K562 (cell line): ENCODE measurements around the gene ZNF585A. TPM values are rescaled to one million over a fixed set of nuclear protein-coding genes. Genes with fewer than 3 reads are reported as not detected.

Experiments
- ETV6 ChIP-seq, 3 experiments: fragments of 150-350 bp in 1 of 3; sonication (generic) in 1 of 3; formaldehyde crosslinking in 1 of 3; IDR thresholded peaks; 2 replicates each; pipeline versions ENCODE4 v1.6.1 to v1.8.0; 2014 to 2022; ENCODE audit warnings: borderline replicate concordance in 2 of 3, low read depth in 2 of 3, antibody characterized with exemption in 1 of 3, low read length in 1 of 3, mild to moderate bottlenecking in 1 of 3, missing genetic modification reagents in 1 of 3
- HMGN3 ChIP-seq: IDR thresholded peaks from 2 replicates; pipeline ENCODE4 v1.6.1; 2011; ENCODE audit warnings: borderline replicate concordance, low read depth, mild to moderate bottlenecking, mixed read lengths, low read length; ENCODE audit not compliant: insufficient read length; ENCODE audit errors: extremely low read depth
- RFX5 ChIP-seq: IDR thresholded peaks from 2 replicates; pipeline ENCODE4 v1.6.1; 2011; ENCODE audit warnings: low read depth, mild to moderate bottlenecking, improper control_type of control experiment, low read length
- RFX7 ChIP-seq: fragments of 250-450 bp; sonication (Bioruptor Pico); IDR thresholded peaks from 2 replicates; pipeline ENCODE4 v1.5.1; 2021; ENCODE audit warnings: mild to moderate bottlenecking
- TEAD4 ChIP-seq, 2 experiments: sonication (generic) in 1 of 2; formaldehyde crosslinking in 1 of 2; IDR thresholded peaks; 2 replicates each; pipeline versions ENCODE4 v1.6.1 to v1.8.0; 2012 to 2022; ENCODE audit warnings: borderline replicate concordance in 1 of 2, inconsistent platforms in 1 of 2, low read length in 1 of 2, mild to moderate bottlenecking in 1 of 2, missing genetic modification reagents in 1 of 2
- ZFX ChIP-seq: sonication (generic); formaldehyde crosslinking; IDR thresholded peaks from 2 replicates; pipeline ENCODE4 v1.8.0; 2022; ENCODE audit warnings: mild to moderate bottlenecking, missing genetic modification reagents, moderate library complexity
- ZNF280A ChIP-seq: fragments of 450-650 bp; IDR thresholded peaks from 2 replicates; pipeline ENCODE4 v1.6.1; 2018; ENCODE audit warnings: mild to moderate bottlenecking, low read depth; ENCODE audit not compliant: partially characterized antibody
- ZNF512 ChIP-seq: IDR thresholded peaks from 2 replicates; pipeline ENCODE4 v1.6.1; 2016; ENCODE audit warnings: missing genetic modification characterization, missing compliant biosample characterization
- polyA plus RNA-seq, 8 experiments: library from polyadenylated mRNA; depleted of rRNA in 4 of 8; stranded (reverse) in 5 of 8; unstranded in 3 of 8; fragments of >200 nt; fragmentation: Nextera tagmentation in 2 of 8; fragmentation: Illumina TruSeq in 1 of 8; extraction: Ambion mirVana in 2 of 8; extraction: Trizol in 1 of 8; gene quantifications; 2 replicates each; pipeline versions ENCODE4 v1.2.1 to v1.2.3, GENCODE V29; 2011 to 2014; ENCODE audit warnings: inconsistent platforms in 1 of 8, missing spikeins in 1 of 8
- total RNA-seq, 7 experiments: library from RNA; depleted of rRNA in 6 of 7; stranded (reverse); fragments of >200 nt in 6 of 7; fragmentation: Illumina TruSeq in 2 of 7; extraction: Trizol in 2 of 7; gene quantifications; 2 replicates each; pipeline versions ENCODE4 v1.2.1 to v1.2.3, GENCODE V29; 2011 to 2021; ENCODE audit warnings: low replicate concordance in 1 of 7
- TF ChIP-seq, protein P1 (sequence below), 2 experiments: fragments of 450-650 bp; IDR thresholded peaks; 2 replicates each; pipeline ENCODE4 v1.6.1; 2016
- TF ChIP-seq, protein P2 (sequence below), 2 experiments: fragments of 450-650 bp; IDR thresholded peaks; 2 replicates each; pipeline ENCODE4 v1.6.1; 2018; ENCODE audit warnings: mild to moderate bottlenecking in 2 of 2, low read depth in 1 of 2; ENCODE audit not compliant: partially characterized antibody in 2 of 2
- TF ChIP-seq, protein P3 (sequence below): sonication (generic); formaldehyde crosslinking; IDR thresholded peaks from 2 replicates; pipeline ENCODE4 v1.9.0; 2022; ENCODE audit warnings: mild to moderate bottlenecking, missing genetic modification reagents
- TF ChIP-seq, protein P4 (sequence below): fragments of 250-450 bp; sonication (Bioruptor Pico); IDR thresholded peaks from 2 replicates; pipeline ENCODE4 v1.8.0; 2021; ENCODE audit warnings: moderate library complexity, mild to moderate bottlenecking, inconsistent platforms

Gene ZNF585A
- total and polyA plus RNA-seq, 9 of the 15 experiments (the other 6 are each of a cell fraction or from before 2014, with no cell fraction given), result 5.6 to 31.0 (median 8.5) TPM

DNA sequence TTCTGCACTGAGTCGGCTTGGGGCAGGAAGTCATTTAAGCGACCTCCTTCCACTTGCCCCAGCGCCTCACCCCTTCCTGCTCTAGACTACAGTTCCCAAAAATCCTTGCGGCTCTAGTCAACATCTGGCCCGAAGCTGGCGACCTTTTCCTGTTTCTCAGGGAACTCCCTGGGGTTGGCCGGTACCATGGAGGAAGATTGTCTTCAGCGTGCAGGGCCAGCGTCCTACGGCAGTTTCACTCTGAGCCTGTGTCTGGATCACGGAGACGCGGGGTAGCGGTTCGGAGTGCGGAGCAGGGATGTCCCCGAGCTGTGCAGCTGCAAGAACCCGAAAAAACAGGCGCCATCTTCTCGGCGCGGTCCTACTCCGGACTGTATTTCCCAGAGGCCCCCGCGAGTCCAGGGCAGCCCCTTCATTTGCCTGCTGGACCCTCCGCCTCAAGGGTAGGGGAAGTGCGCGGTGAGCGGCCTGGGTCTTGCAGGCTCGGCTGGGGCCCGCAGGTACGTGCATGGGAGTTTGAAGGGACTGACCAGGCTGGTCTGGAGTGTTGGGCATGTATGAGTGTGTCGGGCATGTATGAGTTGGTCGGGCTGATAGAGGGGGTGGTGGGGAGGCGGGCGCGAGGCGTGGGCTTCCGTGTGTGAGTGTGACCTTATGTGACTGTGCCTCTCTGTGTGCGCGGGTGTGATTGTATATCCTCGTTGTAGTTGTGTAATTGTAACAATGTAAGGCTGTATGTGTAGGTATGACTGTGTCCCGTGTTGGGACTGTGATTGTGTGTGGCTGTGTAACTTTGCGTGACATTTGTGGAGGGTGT lies 45.5 kb upstream of the ZNF585A start, which contains the start of gene ZNF383 (continued):
- TF ChIP-seq, protein P1, sequence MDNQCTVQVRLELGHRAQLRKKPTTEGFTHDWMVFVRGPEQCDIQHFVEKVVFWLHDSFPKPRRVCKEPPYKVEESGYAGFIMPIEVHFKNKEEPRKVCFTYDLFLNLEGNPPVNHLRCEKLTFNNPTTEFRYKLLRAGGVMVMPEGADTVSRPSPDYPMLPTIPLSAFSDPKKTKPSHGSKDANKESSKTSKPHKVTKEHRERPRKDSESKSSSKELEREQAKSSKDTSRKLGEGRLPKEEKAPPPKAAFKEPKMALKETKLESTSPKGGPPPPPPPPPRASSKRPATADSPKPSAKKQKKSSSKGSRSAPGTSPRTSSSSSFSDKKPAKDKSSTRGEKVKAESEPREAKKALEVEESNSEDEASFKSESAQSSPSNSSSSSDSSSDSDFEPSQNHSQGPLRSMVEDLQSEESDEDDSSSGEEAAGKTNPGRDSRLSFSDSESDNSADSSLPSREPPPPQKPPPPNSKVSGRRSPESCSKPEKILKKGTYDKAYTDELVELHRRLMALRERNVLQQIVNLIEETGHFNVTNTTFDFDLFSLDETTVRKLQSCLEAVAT (IDR thresholded peaks at IDR 0.05), result peak; percentile 42 to 50; a peak in 1 of 4 replicates
- TF ChIP-seq TEAD4 (IDR thresholded peaks at IDR 0.05; ENCODE audit: low read length), result no peak
- TF ChIP-seq TEAD4 (CRISPR knock-in tag; IDR thresholded peaks at IDR 0.05; ENCODE audit: borderline replicate concordance), result no peak
- no peak for TF ChIP-seq RFX7 (CRISPR knock-in tag)
- TF ChIP-seq, protein P2, sequence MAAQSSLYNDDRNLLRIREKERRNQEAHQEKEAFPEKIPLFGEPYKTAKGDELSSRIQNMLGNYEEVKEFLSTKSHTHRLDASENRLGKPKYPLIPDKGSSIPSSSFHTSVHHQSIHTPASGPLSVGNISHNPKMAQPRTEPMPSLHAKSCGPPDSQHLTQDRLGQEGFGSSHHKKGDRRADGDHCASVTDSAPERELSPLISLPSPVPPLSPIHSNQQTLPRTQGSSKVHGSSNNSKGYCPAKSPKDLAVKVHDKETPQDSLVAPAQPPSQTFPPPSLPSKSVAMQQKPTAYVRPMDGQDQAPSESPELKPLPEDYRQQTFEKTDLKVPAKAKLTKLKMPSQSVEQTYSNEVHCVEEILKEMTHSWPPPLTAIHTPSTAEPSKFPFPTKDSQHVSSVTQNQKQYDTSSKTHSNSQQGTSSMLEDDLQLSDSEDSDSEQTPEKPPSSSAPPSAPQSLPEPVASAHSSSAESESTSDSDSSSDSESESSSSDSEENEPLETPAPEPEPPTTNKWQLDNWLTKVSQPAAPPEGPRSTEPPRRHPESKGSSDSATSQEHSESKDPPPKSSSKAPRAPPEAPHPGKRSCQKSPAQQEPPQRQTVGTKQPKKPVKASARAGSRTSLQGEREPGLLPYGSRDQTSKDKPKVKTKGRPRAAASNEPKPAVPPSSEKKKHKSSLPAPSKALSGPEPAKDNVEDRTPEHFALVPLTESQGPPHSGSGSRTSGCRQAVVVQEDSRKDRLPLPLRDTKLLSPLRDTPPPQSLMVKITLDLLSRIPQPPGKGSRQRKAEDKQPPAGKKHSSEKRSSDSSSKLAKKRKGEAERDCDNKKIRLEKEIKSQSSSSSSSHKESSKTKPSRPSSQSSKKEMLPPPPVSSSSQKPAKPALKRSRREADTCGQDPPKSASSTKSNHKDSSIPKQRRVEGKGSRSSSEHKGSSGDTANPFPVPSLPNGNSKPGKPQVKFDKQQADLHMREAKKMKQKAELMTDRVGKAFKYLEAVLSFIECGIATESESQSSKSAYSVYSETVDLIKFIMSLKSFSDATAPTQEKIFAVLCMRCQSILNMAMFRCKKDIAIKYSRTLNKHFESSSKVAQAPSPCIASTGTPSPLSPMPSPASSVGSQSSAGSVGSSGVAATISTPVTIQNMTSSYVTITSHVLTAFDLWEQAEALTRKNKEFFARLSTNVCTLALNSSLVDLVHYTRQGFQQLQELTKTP (IDR thresholded peaks at IDR 0.05; ENCODE audit: low read depth in 1 of 2, partially characterized antibody in 2 of 2), result peak in 1 of 2 experiments; percentile 95
- TF ChIP-seq, protein P3, sequence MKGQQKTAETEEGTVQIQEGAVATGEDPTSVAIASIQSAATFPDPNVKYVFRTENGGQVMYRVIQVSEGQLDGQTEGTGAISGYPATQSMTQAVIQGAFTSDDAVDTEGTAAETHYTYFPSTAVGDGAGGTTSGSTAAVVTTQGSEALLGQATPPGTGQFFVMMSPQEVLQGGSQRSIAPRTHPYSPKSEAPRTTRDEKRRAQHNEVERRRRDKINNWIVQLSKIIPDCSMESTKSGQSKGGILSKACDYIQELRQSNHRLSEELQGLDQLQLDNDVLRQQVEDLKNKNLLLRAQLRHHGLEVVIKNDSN (CRISPR knock-in tag), result no peak
- no peak for TF ChIP-seq ETV6 (IDR thresholded peaks at IDR 0.05; ENCODE audit: borderline replicate concordance in 1 of 2, low read depth in 2 of 2, low read length in 1 of 2)
- no peak for TF ChIP-seq ETV6 (CRISPR knock-in tag; IDR thresholded peaks at IDR 0.05; ENCODE audit: borderline replicate concordance)
- no peak for TF ChIP-seq ZNF512
- TF ChIP-seq, protein P4, sequence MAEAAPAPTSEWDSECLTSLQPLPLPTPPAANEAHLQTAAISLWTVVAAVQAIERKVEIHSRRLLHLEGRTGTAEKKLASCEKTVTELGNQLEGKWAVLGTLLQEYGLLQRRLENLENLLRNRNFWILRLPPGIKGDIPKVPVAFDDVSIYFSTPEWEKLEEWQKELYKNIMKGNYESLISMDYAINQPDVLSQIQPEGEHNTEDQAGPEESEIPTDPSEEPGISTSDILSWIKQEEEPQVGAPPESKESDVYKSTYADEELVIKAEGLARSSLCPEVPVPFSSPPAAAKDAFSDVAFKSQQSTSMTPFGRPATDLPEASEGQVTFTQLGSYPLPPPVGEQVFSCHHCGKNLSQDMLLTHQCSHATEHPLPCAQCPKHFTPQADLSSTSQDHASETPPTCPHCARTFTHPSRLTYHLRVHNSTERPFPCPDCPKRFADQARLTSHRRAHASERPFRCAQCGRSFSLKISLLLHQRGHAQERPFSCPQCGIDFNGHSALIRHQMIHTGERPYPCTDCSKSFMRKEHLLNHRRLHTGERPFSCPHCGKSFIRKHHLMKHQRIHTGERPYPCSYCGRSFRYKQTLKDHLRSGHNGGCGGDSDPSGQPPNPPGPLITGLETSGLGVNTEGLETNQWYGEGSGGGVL (CRISPR knock-in tag), result no peak
- TF ChIP-seq ZNF280A, result no peak
- no peak for TF ChIP-seq HMGN3
- no peak for TF ChIP-seq RFX5
- TF ChIP-seq ZFX (CRISPR knock-in tag), result peak; percentile 79
